GM10248 (cell line): ENCODE measurements around the gene STX8.
A peak's percentile ranks its signal among the peaks of the same experiment; 100 is the strongest.

Experiments
- CTCF ChIA-PET: fragments of 300-600 bp; sonication (Branson Sonifier 250); formaldehyde crosslinking; extraction: SDS; loops from one replicate; lab custom pipeline; 2021; ENCODE audit warnings: antibody characterized with exemption; lab: Yijun Ruan, JAX
- POLR2A ChIA-PET: fragments of 350-650 bp; sonication (Branson Sonifier 250); formaldehyde crosslinking; extraction: SDS; loops from one replicate; lab custom pipeline; 2020; ENCODE audit warnings: antibody characterized with exemption; lab: Yijun Ruan, JAX
- DNase-seq: peaks from one replicate; pipeline ENCODE4 v3.0.0; 2012; ENCODE audit errors: extremely low spot score
- CTCF ChIP-seq: IDR thresholded peaks from 2 replicates; pipeline ENCODE4 v1.5.1; 2012; ENCODE audit warnings: mild to moderate bottlenecking, low read depth; ENCODE audit errors: extremely low read depth, missing control alignments, control extremely low read depth

STX8 gene

GRCh38 chr17:9406046-9406606, 169.5 kb downstream of the STX8 start:
- POLR2A ChIA-PET = no interaction called here
- CTCF ChIA-PET = interaction anchor here (2.4 kb wide), 1 partner anchor 27 kb away, joined by 7 read pairs; no protein-coding TSS in a partner anchor
- DNase-seq = no peak

GRCh38 chr17:9403257-9403656, 172.4 kb downstream of the STX8 start:
- ChIA-PET CTCF (interaction anchor here (1.0 to 1.2 kb wide), 3 partner anchors 10 to 141 kb away, joined by 3 to 4 read pairs (median 3); no protein-coding TSS in a partner anchor), POLR2A (no interaction called here)
- no peak for TF ChIP-seq CTCF
- no peak for DNase-seq

More at GRCh38 chr17:9406046-9406606, 169.5 kb downstream of the STX8 start:
- no peak for TF ChIP-seq CTCF

- peak; percentile 47 for DNase-seq
- ChIA-PET CTCF (interaction anchor here (1.0 to 1.2 kb wide), 3 partner anchors 10 to 142 kb away, joined by 3 to 4 read pairs (median 3); no protein-coding TSS in a partner anchor), POLR2A (no interaction called here)
- peak; percentile 55 for TF ChIP-seq CTCF
These were observed 172.9 kb downstream of the STX8 start for GRCh38 chr17:9402590-9403199.

GRCh38 chr17:9401434-9401833, 174.2 kb downstream of the STX8 start:
- ChIA-PET POLR2A (no interaction called here), CTCF (interaction anchor here (0.9 kb wide), 2 partner anchors 12 to 382 kb away, joined by 3 read pairs; no protein-coding TSS in a partner anchor)

GRCh38 chr17:9389111-9389527, 186.5 kb downstream of the STX8 start:
- POLR2A ChIA-PET = no interaction called here
- CTCF ChIA-PET = interaction anchor here (1.2 to 1.4 kb wide), 2 partner anchors 9 to 12 kb away, joined by 3 read pairs; no protein-coding TSS in a partner anchor
- peak; percentile 69 for DNase-seq
- TF ChIP-seq CTCF = no peak

More at GRCh38 chr17:9401434-9401833, 174.2 kb downstream of the STX8 start:
- no peak for TF ChIP-seq CTCF
- no peak for DNase-seq

GRCh38 chr17:9386401-9386800, 189.2 kb downstream of the STX8 start:
- ChIA-PET POLR2A (no interaction called here), CTCF (interaction anchor here (1.8 to 1.9 kb wide), 2 partner anchors 12 to 94 kb away, joined by 3 to 4 read pairs; no protein-coding TSS in a partner anchor)
- no peak for TF ChIP-seq CTCF
- no peak for DNase-seq
